Measurements from ENCODE around the gene PLK4. TPM values are rescaled to one million over a fixed set of nuclear protein-coding genes. Genes with fewer than 3 reads are reported as not detected.

PLK4 gene
- total RNA-seq, 4 donors from 2014 or later, result 3.1 to 7.8 (median 4.6) TPM

DNA sequence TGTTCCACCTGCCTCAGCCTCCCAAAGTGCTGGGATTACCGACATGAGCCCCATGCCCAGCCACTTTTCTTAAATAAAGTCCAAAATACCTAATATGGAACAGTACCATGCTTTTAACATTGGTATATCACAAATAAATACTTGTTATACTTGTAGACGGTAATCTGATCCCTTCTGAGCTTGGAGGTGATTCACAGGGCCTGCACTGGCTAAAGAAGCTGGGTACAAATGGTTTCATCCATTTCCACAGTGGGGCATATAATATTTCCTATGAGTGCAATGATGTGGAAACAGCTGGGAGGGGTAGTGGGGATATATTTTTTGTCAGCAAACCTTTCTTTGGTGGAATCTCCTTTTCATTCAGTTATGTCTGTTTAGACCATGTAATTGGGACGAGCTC, 35.8 kb downstream of the PLK4 start:
- TF ChIP-seq, protein P1, sequence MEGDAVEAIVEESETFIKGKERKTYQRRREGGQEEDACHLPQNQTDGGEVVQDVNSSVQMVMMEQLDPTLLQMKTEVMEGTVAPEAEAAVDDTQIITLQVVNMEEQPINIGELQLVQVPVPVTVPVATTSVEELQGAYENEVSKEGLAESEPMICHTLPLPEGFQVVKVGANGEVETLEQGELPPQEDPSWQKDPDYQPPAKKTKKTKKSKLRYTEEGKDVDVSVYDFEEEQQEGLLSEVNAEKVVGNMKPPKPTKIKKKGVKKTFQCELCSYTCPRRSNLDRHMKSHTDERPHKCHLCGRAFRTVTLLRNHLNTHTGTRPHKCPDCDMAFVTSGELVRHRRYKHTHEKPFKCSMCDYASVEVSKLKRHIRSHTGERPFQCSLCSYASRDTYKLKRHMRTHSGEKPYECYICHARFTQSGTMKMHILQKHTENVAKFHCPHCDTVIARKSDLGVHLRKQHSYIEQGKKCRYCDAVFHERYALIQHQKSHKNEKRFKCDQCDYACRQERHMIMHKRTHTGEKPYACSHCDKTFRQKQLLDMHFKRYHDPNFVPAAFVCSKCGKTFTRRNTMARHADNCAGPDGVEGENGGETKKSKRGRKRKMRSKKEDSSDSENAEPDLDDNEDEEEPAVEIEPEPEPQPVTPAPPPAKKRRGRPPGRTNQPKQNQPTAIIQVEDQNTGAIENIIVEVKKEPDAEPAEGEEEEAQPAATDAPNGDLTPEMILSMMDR (IDR thresholded peaks at IDR 0.05; ENCODE audit: low read depth), result no peak

DNA sequence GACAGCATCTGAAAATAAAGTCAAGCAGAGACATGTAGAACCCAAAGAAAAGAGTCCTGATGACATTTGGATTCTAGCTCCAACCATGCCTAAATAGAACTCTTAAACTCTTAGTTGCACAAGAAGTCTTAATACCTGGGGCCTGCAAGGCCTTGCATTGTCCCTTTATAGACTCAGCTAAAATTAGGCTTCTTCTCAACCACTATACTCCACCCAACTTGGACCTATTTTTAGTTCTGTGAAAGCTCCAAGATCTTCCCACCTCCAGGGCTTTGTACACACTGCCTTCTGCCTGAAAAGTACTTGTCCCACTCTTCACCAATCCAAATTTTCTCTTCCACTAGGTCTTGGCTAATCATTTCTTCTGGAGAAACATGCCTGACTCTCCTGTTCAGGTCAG, 36.5 kb downstream of the PLK4 start:
- TF ChIP-seq, protein P1 (IDR thresholded peaks at IDR 0.05; ENCODE audit: low read depth), result no peak

DNA sequence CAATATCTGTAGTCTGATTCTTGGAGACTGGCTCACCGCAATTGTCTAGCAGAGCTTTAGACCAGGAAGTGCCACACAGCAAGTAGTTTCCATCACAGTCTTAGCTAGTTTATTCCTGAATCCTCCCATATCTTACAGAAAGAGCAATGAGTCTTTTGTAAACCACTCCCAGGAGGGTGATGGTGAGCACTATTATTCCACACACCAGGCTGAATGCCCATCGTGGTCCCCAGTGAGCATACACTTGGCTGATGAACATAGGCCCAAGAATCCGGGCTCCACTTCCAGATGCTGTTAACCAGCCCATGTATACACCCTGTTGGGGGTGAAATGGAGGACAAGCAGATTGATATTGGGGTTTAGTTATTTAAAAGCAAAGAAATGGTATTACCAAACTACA, 39.8 kb downstream of the PLK4 start:
- TF ChIP-seq, protein P1 (IDR thresholded peaks at IDR 0.05; ENCODE audit: low read depth), result no peak

DNA sequence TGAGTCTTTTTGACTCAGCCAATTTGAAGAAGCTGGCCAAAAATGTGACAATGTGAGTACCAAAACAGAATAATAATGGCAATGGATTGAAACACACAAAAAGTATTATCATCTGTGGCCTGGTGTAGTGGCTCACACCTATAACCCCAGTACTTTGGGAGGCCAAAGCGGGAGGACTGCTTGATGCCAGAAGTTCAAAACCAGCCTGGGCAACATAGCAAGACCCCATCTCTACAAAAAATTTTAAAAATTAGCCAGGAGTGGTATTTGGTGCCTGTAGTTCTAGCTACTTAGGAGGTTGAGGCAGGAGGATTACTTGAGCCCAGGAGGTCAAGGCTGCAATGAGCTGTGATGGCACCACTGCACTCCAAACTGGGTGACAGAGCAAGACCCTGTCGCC, 41.5 kb downstream of the PLK4 start:
- TF ChIP-seq, protein P1 (IDR thresholded peaks at IDR 0.05; ENCODE audit: low read depth), result no peak

DNA sequence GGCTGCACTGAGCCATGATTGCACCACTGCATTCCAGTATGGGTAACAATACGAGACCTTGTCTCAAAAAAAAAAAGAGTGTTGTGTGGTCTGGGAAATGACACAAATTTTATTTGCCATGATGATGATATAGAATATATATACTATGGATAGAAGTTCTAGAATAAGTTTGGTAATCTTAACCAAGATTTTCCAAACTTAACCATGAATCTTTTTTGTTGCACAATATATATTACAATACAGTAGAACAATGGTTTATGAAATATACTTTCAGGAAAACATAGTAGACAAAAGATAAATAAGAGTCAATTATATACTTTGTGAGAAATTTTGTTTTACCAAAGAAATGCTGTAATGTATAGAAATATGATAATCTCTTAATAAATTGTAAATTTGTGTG, 49.5 kb downstream of the PLK4 start:
- TF ChIP-seq, protein P1 (IDR thresholded peaks at IDR 0.05; ENCODE audit: low read depth), result no peak

DNA sequence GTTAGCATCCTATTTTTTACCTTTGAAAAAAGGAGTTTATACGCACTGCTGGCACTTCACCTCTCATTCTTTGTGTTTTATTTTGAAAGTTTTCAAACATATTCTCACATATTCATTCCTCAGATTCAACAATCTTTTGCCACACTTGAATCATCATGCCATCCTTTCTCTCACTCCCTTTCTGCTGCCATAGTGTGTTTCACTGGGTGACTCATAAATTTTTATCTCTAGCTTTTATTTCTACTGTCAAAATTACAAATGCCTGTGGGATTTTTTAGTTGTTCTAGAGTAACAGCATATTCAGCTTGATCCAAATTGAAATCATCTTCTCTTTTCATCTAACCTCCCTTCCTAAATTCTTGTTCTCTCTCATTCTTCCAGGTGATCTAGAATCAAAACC, 56.3 kb downstream of the PLK4 start:
- TF ChIP-seq, protein P1 (IDR thresholded peaks at IDR 0.05; ENCODE audit: low read depth), result no peak

Small RNA genes lying within 50 kb of the gene (small RNA-seq; reads per million reads assigned to genes)
- gene RNU6-583P, result not detected

Other genes starting within 250 kb of the PLK4 start
- gene INTU, start 247.9 kb upstream of the PLK4 start, total RNA-seq, result 1 to 10 TPM; 3.6 to 7.7 (median 5.5) TPM
- gene SLC25A31, start 150.5 kb upstream of the PLK4 start, total RNA-seq, result not detected
- 1 to 10 TPM in 3 of 4 donors, under 1 TPM in 1; 0.88 to 1.6 (median 1.3) TPM for gene HSPA4L, start 98.6 kb upstream of the PLK4 start, total RNA-seq
- gene MFSD8, start 84.3 kb downstream of the PLK4 start, total RNA-seq, result 10 to 100 TPM; 22.2 to 28.7 (median 25.6) TPM
- 10 to 100 TPM in 2 of 4 donors, 1 to 10 TPM in 2; 8.2 to 13.0 (median 10.7) TPM for gene ABHD18, start 84.5 kb downstream of the PLK4 start, total RNA-seq
- 10 to 100 TPM; 18.7 to 32.6 (median 19.1) TPM for gene LARP1B, start 180.4 kb downstream of the PLK4 start, total RNA-seq